Measurements from ENCODE around the gene RPS6KA2.

- TF ChIP-seq EZH2 (IDR thresholded peaks at IDR 0.05) (no peak), POLR2AphosphoS5 (IDR thresholded peaks at IDR 0.05; ENCODE audit: borderline replicate concordance, low read depth, low read length) (no peak)
Measured at GRCh38 chr6:166466178-166467122, 160.6 kb downstream of the RPS6KA2 start.

All from SK-N-MC (cell line).